ENCODE results near the gene NXPE3. TPM values are rescaled to one million over a fixed set of nuclear protein-coding genes. Genes with fewer than 3 reads are reported as not detected.

Gene NXPE3
- total and polyA plus RNA-seq, 10 of the 15 experiments (the other 5 are each of a cell fraction or from before 2014, with no cell fraction given), result 2.0 to 8.7 (median 5.2) TPM

GRCh38 chr3:101845425-101845824, 66.4 kb downstream of the NXPE3 start:
- Histone ChIP-seq H2AFZ (ENCODE audit: control insufficient read depth, low read depth, low read length) (no peak overlapping the region), H3K4me2 (ENCODE audit: control insufficient read depth, insufficient read depth) (no peak overlapping the region), H3K4me1 (ENCODE audit: control insufficient read depth, insufficient read depth, low read length) (peaks cover 26% of the 10 kb centered on the region), H3K36me3 (ENCODE audit: control insufficient read depth in 2 of 2, insufficient read depth in 2 of 2, low read length in 1 of 2) (peaks cover 2% of the 10 kb centered on the region in 2 experiments; a peak in 2 of 4 replicates), H3K27ac (ENCODE audit: control insufficient read depth, insufficient read depth) (no peak overlapping the region), H3K79me2 (ENCODE audit: control insufficient read depth, insufficient read depth, low read length) (peaks cover 87% of the 10 kb centered on the region), H4K20me1 (ENCODE audit: control insufficient read depth, insufficient read depth) (0 out of 2 replicates have a peak, but pooled peaks cover 3% of the 10 kb centered on the region), H3K9me3 (replicated peaks; ENCODE audit: control insufficient read depth, insufficient read depth, low read length) (peaks cover 5% of the 10 kb centered on the region; the same call in 2 of the 3 replicates), H3K27me3 (replicated peaks in 1 of 2; ENCODE audit: control insufficient read depth in 2 of 2, insufficient read depth in 2 of 2, low read length in 1 of 2) (no peaks in the 10 kb centered on the region), H3K4me3 (no peak overlapping the region), H3K9ac (ENCODE audit: control insufficient read depth, insufficient read depth, low read length) (no peak overlapping the region)
- ChIA-PET SMC1A (ENCODE audit: uncharacterized antibody, unreplicated experiment) (interaction anchor here (1.0 to 2.1 kb wide), 4 partner anchors 9 to 384 kb away, joined by 4 to 8 read pairs (median 4); no protein-coding TSS in a partner anchor), POLR2A (interaction anchor here (0.6 to 1.5 kb wide), 4 partner anchors 10 to 88 kb away, joined by 3 to 6 read pairs (median 4); no protein-coding TSS in a partner anchor), CTCF (interaction anchor here (1.5 kb wide), 1 partner anchor 380 kb away, joined by 4 read pairs; no protein-coding TSS in a partner anchor), RAD21 (ENCODE audit: unreplicated experiment) (interaction anchor here (1.8 to 2.0 kb wide), 2 partner anchors 11 to 12 kb away, joined by 4 to 8 read pairs; no protein-coding TSS in a partner anchor)
- TF ChIP-seq FOS (IDR thresholded peaks at IDR 0.05; ENCODE audit: borderline replicate concordance, extremely low read depth, insufficient read length) (no peak), CTCF (IDR thresholded peaks at IDR 0.05 in 2 of 3, conservative IDR thresholded peaks at IDR 0.05 in 1 of 3; ENCODE audit: control insufficient read depth in 2 of 3, extremely low read depth in 1 of 3, insufficient read depth in 1 of 3, low read depth in 3 of 3, low read length in 3 of 3) (no peak), TCF3 (IDR thresholded peaks at IDR 0.05; ENCODE audit: borderline replicate concordance, insufficient read depth, low read depth, low read length) (no peak), TCF12 (IDR thresholded peaks at IDR 0.05; ENCODE audit: low read depth, low read length) (no peak), MTA3 (IDR thresholded peaks at IDR 0.05; ENCODE audit: borderline replicate concordance, low read length) (no peak), ZZZ3 (IDR thresholded peaks at IDR 0.05; ENCODE audit: control insufficient read depth, insufficient read length, low read depth) (no peak)
- FAIRE-seq, result no peak
- no TSS peak for BruUV-seq (replicated peaks)
- no peak for DNase-seq (ENCODE audit: low read depth, low spot score)
- intact Hi-C loops (cut with micrococcal nuclease; ENCODE audit: unreplicated experiment), result no loop called here
- 100% methylated on average over 2 of the region's 2 CpGs for WGBS (ENCODE audit: insufficient coverage, insufficient replicate concordance, low lambda C conversion rate, missing lambda C conversion rate)
- in situ Hi-C loops (cut with MboI), result no loop called here
- ATAC-seq, result no peak
